ENCODE results near the gene AP4B1.
"Not testable (repeated sequence)": the region's sequence is repeated elsewhere in the genome, so short reads cannot be mapped to it uniquely, and the experiment has no call there.

AP4B1 gene

DNA sequence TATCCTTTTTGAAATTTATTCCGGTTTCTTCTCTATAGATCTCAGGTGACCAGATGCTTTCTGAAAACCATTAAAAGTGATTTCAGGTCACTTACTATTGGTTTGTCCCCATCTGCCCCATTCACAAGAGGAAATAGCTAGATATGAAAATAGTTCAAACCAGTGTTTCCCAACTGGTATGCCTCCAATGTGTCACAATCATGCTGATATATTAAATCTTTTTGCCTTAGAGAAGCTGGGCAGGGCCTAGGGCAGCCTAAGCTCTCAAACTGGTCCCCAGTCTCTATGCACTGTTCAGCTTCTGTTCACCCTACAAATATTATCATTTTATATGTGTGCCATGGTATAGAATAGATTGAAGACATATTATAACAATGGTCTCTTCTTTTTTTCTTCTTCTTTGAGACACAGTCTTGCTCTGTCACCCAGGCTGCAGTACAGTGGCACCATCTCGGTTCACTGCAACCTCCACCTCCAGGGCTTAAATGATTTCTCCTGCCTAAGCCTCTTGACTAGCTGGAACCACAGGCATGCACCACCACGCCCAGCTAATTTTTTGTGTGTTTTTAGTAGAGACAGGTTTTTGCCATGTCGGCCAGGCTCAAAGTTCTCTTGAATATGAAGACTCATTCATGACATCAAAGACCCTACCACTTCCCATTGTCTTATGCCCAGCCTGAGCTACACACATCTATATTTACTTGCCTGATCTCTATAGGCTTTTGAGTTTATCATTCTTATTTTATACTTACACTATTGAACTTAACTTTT lies 48.8 kb downstream of the AP4B1 start:
- no peak for DNase-seq

DNA sequence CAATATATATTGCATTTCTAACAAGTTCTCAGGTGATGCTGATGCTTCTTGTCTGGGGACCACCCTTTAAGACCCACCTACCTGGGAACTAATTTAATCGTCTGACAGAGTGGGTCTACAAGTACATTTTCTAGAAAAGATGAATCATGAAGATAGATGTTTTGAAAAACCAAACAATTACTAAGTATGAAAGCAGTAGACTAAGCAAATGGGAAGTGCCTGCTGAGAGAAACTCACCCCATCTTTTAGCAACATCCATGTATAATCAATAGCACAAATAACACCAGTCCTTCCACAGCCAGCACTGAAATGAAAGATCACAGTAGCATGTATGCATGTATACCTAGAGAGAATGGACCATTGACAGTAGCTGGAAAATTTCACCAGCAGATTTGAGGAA lies 50.4 kb downstream of the AP4B1 start:
- no peak for DNase-seq

DNA sequence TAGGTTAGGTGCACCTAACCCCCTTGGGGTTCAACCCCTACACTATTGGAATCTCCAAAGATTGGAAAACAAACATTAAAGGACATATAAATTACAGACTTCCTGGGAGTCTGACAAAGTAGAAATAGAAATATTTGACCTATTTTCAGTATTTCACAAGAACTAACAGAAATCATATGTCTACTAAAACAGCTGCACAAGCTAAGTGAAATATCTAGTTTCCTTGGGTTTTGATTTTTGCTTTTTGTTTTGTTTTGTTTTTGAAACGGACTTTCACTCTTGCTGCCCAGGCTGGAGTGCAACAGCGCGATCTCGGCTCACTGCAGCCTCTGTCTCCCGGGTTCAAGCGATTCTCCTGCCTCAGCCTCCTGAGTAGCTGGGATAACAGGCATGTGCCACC lies 51.9 kb downstream of the AP4B1 start:
- not testable (repeated sequence) for DNase-seq

DNA sequence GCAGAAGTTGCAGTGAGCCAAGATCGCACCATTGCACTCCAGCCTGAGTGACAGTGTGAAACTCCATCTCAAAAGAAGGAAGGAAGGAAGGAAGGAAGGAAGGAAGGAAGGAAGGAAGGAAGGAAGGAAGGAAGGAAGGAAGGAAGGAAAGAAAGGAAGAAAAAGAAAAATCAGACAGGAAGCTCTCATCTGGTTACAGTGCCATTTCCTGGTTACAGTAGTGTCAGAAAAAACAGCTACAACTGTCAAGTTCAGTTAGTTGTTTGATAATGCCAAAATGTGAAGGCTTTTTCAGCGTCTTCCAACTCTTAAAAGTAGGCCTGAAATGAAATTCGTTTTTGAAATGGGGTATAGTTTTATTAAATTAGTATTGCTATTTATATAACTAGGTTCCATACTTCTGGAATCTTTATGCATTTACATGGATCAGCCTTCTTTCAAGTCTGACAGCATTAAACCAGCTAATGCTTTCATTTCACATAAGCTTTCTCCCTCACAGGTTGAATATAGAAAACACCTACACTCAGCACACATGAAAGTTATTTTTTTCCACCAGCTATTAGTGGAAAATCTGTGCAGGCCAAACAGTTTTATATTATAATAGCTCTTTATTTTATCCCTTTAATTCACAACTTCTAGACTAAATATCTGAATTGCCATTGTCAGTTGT lies 54.3 kb downstream of the AP4B1 start:
- DNase-seq, result no peak

DNA sequence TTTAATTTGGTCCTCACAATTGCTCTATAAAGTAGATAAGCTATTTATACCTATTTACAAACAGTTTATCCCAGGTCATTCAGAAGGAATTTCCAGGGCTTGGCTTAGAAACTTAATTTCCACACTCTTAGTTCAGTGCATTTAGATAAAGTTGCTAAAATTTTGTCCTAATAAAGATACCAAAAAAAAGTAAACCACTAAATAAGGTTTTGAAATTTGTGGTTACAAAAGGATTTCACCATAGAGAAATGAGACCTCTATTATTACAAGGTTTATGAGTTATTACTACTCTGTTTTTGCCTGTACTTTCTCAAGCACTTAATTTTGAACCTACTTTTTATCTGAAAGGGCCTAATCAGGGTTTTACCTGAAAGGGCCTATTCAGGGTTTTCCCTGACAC lies 55.5 kb downstream of the AP4B1 start:
- DNase-seq, result no peak

DNA sequence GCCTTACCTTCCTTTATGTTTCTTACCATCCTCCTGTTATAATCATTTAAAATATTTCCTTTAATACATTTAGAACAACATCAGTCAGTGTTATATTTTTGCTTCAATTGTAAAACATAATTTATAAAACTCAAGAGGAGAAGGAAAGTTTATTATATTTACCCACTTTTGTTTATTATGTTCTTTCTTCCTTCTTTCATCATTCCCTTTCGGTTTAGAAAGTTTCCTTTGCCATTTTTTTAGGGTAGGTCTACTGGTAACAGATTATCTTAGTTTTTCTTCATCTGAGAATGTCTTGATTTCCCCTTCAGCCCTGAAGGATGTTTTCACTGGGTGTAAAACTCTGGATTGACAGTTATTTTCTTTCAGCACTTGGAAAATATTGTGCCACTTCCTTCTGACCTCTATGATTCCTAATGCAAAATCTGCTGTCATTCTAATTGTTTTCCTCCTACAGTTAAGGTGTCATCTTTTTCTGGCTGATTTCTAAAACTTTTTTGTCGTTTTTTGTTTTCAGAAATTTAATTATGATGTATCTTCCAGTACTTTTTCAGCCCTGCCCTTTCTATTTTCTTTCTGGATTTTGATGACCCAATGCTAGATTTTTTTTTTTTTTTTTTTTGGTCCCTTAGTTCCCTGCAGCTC lies 58.1 kb downstream of the AP4B1 start:
- no peak for DNase-seq

Measured in activated gamma-delta T cell (primary cell).